CD14-positive monocyte (primary cell): ENCODE data around the gene CYP17A1. TPM values are rescaled to one million over a fixed set of nuclear protein-coding genes. Genes with fewer than 3 reads are reported as not detected.

Source experiments
- DNase-seq, 3 donors: peaks; one replicate each; pipeline ENCODE4 v3.0.0-alpha.2; 2011 to 2022
- H2AFZ ChIP-seq: 2 replicates; pipeline ENCODE4 v1.6.0; 2012; ENCODE audit warnings: mild to moderate bottlenecking, low read depth, low read length, inconsistent platforms; ENCODE audit not compliant: insufficient read depth, poor library complexity, severe bottlenecking
- H3K27ac ChIP-seq, 2 donors: 1 replicate in 1 of 2; 2 replicates in 1 of 2; pipeline ENCODE4 v1.5.1; 2012 to 2013; ENCODE audit warnings: low read length in 2 of 2, control low read depth in 1 of 2, inconsistent platforms in 1 of 2, low read depth in 1 of 2, mild to moderate bottlenecking in 1 of 2
- H3K27me3 ChIP-seq, 2 donors: one replicate each; pipeline versions ENCODE4 v1.6.0 to v1.6.1; 2011 to 2013; ENCODE audit warnings: low read length in 2 of 2; ENCODE audit not compliant: control insufficient read depth in 2 of 2, insufficient read depth in 2 of 2
- H3K36me3 ChIP-seq, 2 donors: replicated peaks in 1 of 2; 1 replicate in 1 of 2; 2 replicates in 1 of 2; pipeline versions ENCODE4 v1.5.1 to v1.6.1; 2012 to 2013; ENCODE audit warnings: low read length in 2 of 2, control low read depth in 1 of 2, inconsistent platforms in 1 of 2, mild to moderate bottlenecking in 1 of 2; ENCODE audit not compliant: insufficient read depth in 2 of 2, control insufficient read depth in 1 of 2
- H3K4me1 ChIP-seq, 2 donors: 1 replicate in 1 of 2; 2 replicates in 1 of 2; pipeline versions ENCODE4 v1.5.1 to v1.6.1; 2012 to 2013; ENCODE audit warnings: low read length in 2 of 2, control low read depth in 1 of 2, inconsistent platforms in 1 of 2, mild to moderate bottlenecking in 1 of 2, moderate library complexity in 1 of 2; ENCODE audit not compliant: insufficient read depth in 2 of 2, control insufficient read depth in 1 of 2
- H3K4me2 ChIP-seq: replicated peaks from 2 replicates; pipeline ENCODE3; 2012; ENCODE audit warnings: low read length, moderate library complexity, mild to moderate bottlenecking; ENCODE audit not compliant: poor library complexity, severe bottlenecking; ENCODE audit errors: extremely low read depth
- H3K4me3 ChIP-seq, 3 experiments: fragments of 200-600 bp in 1 of 3; sonication (generic) in 1 of 3; replicated peaks in 1 of 3; 1 replicate in 2 of 3; 2 replicates in 1 of 3; pipeline ENCODE4 v1.5.1; 2011 to 2013; ENCODE audit warnings: low read length in 3 of 3, mild to moderate bottlenecking in 3 of 3, control low read depth in 2 of 3, low read depth in 2 of 3, inconsistent platforms in 1 of 3, moderate library complexity in 1 of 3
- H3K79me2 ChIP-seq: 2 replicates; pipeline ENCODE4 v1.6.0; 2012; ENCODE audit warnings: mild to moderate bottlenecking, control low read depth, inconsistent platforms, low read length, moderate library complexity; ENCODE audit not compliant: insufficient read depth
- H3K9ac ChIP-seq: 2 replicates; pipeline ENCODE4 v1.6.0; 2017; ENCODE audit warnings: low read length, mild to moderate bottlenecking; ENCODE audit not compliant: insufficient read depth, poor library complexity, severe bottlenecking
- H3K9me3 ChIP-seq, 2 donors: replicated peaks in 1 of 2; 1 replicate in 1 of 2; 2 replicates in 1 of 2; pipeline versions ENCODE4 v1.5.1 to v1.6.1; 2012 to 2013; ENCODE audit warnings: low read length in 2 of 2, control low read depth in 1 of 2; ENCODE audit not compliant: control insufficient read depth in 1 of 2, insufficient read depth in 1 of 2
- H4K20me1 ChIP-seq: 2 replicates; pipeline ENCODE4 v1.6.0; 2012; ENCODE audit warnings: mild to moderate bottlenecking, low read length, control low read depth, moderate library complexity; ENCODE audit not compliant: insufficient read depth
- H3K27ac Mint-ChIP-seq, 7 donors: one replicate each; pipeline ENCODE4 v1.8.0; 2020; ENCODE audit warnings: mild to moderate bottlenecking in 7 of 7, mixed read lengths in 7 of 7, moderate library complexity in 6 of 7, inconsistent platforms in 2 of 7
- H3K27me3 Mint-ChIP-seq, 3 donors: one replicate each; pipeline ENCODE4 v1.8.0; 2021 to 2022; ENCODE audit warnings: low read depth in 3 of 3, mild to moderate bottlenecking in 3 of 3, mixed read lengths in 3 of 3, moderate library complexity in 3 of 3, inconsistent platforms in 1 of 3
- H3K36me3 Mint-ChIP-seq, 2 donors: one replicate each; pipeline ENCODE4 v1.8.0; 2020; ENCODE audit warnings: mixed read lengths in 2 of 2, inconsistent platforms in 1 of 2, mild to moderate bottlenecking in 1 of 2
- H3K4me1 Mint-ChIP-seq: one replicate; pipeline ENCODE4 v1.8.0; 2020; ENCODE audit warnings: mild to moderate bottlenecking, mixed read lengths
- H3K4me3 Mint-ChIP-seq, 2 donors: one replicate each; pipeline ENCODE4 v1.8.0; 2020; ENCODE audit warnings: mild to moderate bottlenecking in 2 of 2, mixed read lengths in 2 of 2, moderate library complexity in 1 of 2
- H3K9me3 Mint-ChIP-seq, 7 donors: one replicate each; pipeline ENCODE4 v1.8.0; 2020 to 2022; ENCODE audit warnings: mixed read lengths in 7 of 7, mild to moderate bottlenecking in 6 of 7, moderate library complexity in 6 of 7, inconsistent platforms in 2 of 7
- CTCF ChIP-seq: fragments of 200-600 bp; IDR thresholded peaks from one replicate; pipeline ENCODE4 v1.8.0; 2022; ENCODE audit warnings: antibody characterized with exemption, mild to moderate bottlenecking
- WGBS: methylation state at CpG from one replicate; pipeline ENCODE4 v1.1.5; 2013; ENCODE audit warnings: missing lambda C conversion rate; ENCODE audit not compliant: insufficient coverage; 5-methylcytosine and 5-hydroxymethylcytosine counted together
- intact Hi-C, 2 donors: fragments of 100-400 bp; cut with micrococcal nuclease; formaldehyde crosslinking; loops; one replicate each; pipeline versions ENCODE4 v1.15.0 to v1.15.1; 2023
- polyA plus RNA-seq, 3 donors: library from polyadenylated mRNA; depleted of rRNA in 1 of 3; unstranded in 2 of 3; stranded (reverse) in 1 of 3; fragments of 300-500 nt in 2 of 3; fragments of >200 nt in 1 of 3; fragmentation: Illumina TruSeq in 2 of 3; gene quantifications; 1 replicate in 2 of 3; 2 replicates in 1 of 3; pipeline ENCODE4 v1.2.3, GENCODE V29; 2012 to 2021

Gene CYP17A1
- polyA plus RNA-seq, 3 donors = 0.04 TPM; not detected in 2

- Histone ChIP-seq H3K4me2 (no peak overlapping the region), H4K20me1 (no peaks in the 10 kb centered on the region), H3K27me3 (no peaks in the 10 kb centered on the region), H3K79me2 (no peaks in the 10 kb centered on the region), H3K27ac (no peak overlapping the region), H3K36me3 (no peaks in the 10 kb centered on the region), H3K4me3 (no peak overlapping the region), H3K9me3 (no peaks in the 10 kb centered on the region), H2AFZ (no peak overlapping the region), H3K9ac (no peak overlapping the region), H3K4me1 (no peaks in the 10 kb centered on the region)
- WGBS = 86% methylated on average over 1 of the region's 4 CpGs
- Mint-ChIP-seq H3K27me3 (peaks cover 0 to 8% (median 3%) of the 10 kb centered on the region in 3 donors), H3K36me3 (peaks cover 0 to 3% of the 10 kb centered on the region in 2 donors), H3K9me3 (no peaks in the 10 kb centered on the region), H3K4me1 (no peaks in the 10 kb centered on the region), H3K4me3 (no peak overlapping the region), H3K27ac (no peak overlapping the region)
- no peak for DNase-seq
- TF ChIP-seq CTCF = no peak
- intact Hi-C loops = no loop called here
Observed at GRCh38 chr10:102878629-102879028, 41.4 kb upstream of the CYP17A1 start.

DNA sequence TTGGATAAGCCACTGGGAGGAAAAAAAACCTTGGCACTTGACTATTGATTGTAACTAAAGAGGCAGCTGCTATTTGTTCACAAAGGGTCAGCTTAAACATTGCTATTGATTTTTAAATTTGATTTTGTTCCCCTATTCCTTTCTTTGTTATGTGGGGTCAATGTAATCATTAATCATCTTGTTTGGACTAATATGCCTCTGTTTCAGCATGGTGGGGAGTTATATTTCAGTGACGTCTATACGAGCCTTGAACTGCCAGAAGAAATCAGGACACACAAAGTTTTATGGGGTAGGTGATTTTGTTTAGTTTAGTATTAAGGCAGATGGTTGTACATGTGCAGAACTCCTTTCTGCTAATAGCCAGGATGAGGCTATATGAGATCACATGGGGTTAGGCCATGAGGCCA is 39.5 kb upstream of the CYP17A1 start:
- peaks cover 0 to 11% (median 3%) of the 10 kb centered on the region in 3 donors for H3K27me3 Mint-ChIP-seq
- Histone ChIP-seq H3K4me3 (no peak overlapping the region), H4K20me1 (no peaks in the 10 kb centered on the region), H3K27ac (no peak overlapping the region), H3K9ac (no peak overlapping the region), H3K27me3 (no peaks in the 10 kb centered on the region), H3K4me2 (no peak overlapping the region), H3K79me2 (no peaks in the 10 kb centered on the region), H2AFZ (no peak overlapping the region), H3K9me3 (no peaks in the 10 kb centered on the region), H3K4me1 (no peaks in the 10 kb centered on the region), H3K36me3 (no peaks in the 10 kb centered on the region)
- no peak for TF ChIP-seq CTCF
- H3K36me3 Mint-ChIP-seq = peaks cover 0 to 3% of the 10 kb centered on the region in 2 donors
- H3K9me3 Mint-ChIP-seq = no peaks in the 10 kb centered on the region
- WGBS = 100% methylated on average over 1 of the region's 2 CpGs
- intact Hi-C loops = no loop called here
- DNase-seq = no peak
- peaks cover 5% of the 10 kb centered on the region for H3K4me1 Mint-ChIP-seq
- no peak overlapping the region for H3K27ac Mint-ChIP-seq
- no peak overlapping the region for H3K4me3 Mint-ChIP-seq
